ENCODE measurements around the gene KCNQ4.

Gene KCNQ4

GRCh38 chr1:40834968-40835545, 51.5 kb downstream of the KCNQ4 start:
- no peak for DNase-seq (ENCODE audit: low read depth)
- no peak overlapping the region for H3K4me3 ChIP-seq (ENCODE audit: low read depth, low read length)
- no peak for TF ChIP-seq CTCF (IDR thresholded peaks at IDR 0.05; ENCODE audit: control insufficient read depth, extremely low read depth, insufficient read depth)

DNA sequence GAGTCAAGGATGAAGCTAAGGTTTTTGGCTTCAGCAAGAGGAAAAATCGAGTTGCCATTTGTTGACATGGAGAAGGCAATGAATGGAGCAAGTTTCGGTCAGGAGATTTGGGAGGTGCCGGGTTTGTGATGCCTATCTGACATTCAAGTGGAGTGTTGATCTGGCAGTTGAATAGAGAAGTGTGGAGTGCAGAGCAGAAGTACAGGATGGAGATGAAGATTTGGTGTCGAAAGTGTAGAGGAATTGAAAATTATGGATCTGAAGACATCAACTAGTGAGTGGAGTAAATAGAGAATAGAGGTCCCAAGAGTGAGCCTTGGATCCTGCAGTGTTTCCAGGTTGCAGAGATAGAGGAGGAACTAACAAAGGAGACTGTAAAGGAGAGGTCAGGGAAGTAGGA, 52.7 kb downstream of the KCNQ4 start:
- H3K4me3 ChIP-seq (ENCODE audit: low read depth, low read length): no peak overlapping the region
- TF ChIP-seq CTCF (IDR thresholded peaks at IDR 0.05; ENCODE audit: control insufficient read depth, extremely low read depth, insufficient read depth): no peak
- no peak for DNase-seq (ENCODE audit: low read depth)

DNA sequence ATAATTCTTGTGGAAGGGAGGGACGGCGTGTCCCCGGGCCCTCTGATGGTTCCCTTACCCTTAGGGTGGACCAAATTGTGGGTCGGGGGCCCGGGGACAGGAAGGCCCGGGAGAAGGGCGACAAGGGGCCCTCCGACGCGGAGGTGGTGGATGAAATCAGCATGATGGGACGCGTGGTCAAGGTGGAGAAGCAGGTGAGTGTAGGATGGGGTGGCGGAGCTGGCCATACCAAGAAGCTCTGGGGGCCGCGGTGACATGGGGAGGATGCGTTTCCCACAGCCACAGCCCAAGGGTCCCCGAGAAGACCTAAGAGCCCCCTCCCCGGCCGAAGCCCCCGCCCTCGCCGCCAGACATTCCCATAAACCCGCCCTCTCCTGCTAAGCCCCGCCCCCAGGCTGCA, 54.0 kb downstream of the KCNQ4 start:
- no peak for DNase-seq (ENCODE audit: low read depth)
- no peak overlapping the region for H3K4me3 ChIP-seq (ENCODE audit: low read depth, low read length)
- no peak for TF ChIP-seq CTCF (IDR thresholded peaks at IDR 0.05; ENCODE audit: control insufficient read depth, extremely low read depth, insufficient read depth)

GRCh38 chr1:40838045-40838979, 54.7 kb downstream of the KCNQ4 start:
- no peak overlapping the region for H3K4me3 ChIP-seq (ENCODE audit: low read depth, low read length)
- no peak for DNase-seq (ENCODE audit: low read depth)
- no peak for TF ChIP-seq CTCF (IDR thresholded peaks at IDR 0.05; ENCODE audit: control insufficient read depth, extremely low read depth, insufficient read depth)

DNA sequence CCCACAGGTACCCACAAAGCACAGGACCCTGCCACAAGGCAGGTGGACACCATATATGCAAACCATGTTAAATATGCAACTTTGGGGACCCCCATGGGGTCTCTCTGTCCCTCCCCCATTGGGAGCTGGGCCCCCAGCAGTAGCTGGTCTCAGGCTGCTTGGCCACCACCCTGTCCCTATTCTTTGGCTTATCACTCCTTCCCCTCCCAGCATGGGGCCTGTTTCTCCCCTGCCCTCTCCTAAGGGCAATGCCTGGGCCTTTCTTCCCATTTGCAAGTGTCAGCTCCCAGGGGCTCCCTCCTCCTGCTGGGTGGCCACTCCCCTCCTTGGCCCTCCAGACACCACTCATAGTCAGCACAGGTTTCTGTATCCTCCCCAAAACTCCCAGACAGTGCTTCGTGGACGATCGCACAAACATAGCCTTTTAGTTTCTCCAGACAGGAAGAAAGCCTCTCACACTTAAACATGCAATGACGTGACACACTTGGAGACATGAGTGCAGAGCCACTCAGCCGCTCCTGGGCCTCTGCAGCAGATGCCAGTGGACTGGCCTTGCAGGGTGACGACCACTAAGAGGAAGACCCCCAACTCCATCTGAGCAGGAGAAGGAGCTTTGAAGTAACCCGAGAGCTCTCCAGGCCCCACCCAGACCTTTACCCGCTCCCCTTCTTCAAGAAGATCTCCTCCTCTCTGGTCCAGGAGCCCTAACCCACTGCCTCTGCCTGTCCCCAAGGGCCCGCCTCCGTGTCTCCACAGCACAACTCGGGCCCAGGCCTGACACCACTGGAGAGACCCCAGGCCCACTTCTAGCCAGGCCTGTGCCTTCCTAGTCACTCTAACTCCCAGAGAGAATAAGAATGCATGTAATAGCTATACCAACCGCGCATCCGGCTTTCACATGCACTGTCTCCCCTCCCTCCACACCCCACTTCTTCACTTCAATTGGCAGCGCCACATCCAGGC, 55.7 kb downstream of the KCNQ4 start:
- H3K4me3 ChIP-seq (ENCODE audit: low read depth, low read length): no peak overlapping the region
- TF ChIP-seq CTCF (IDR thresholded peaks at IDR 0.05; ENCODE audit: control insufficient read depth, extremely low read depth, insufficient read depth): no peak
- no peak for DNase-seq (ENCODE audit: low read depth)

- no peak for DNase-seq (ENCODE audit: low read depth)
- no peak for TF ChIP-seq CTCF (IDR thresholded peaks at IDR 0.05; ENCODE audit: control insufficient read depth, extremely low read depth, insufficient read depth)
- H3K4me3 ChIP-seq (ENCODE audit: low read depth, low read length): no peak overlapping the region
Measured at GRCh38 chr1:40839943-40840335, 56.4 kb downstream of the KCNQ4 start.

Data from LNCaP clone FGC (cell line).